Right cardiac atrium (tissue), 5 donors: ENCODE data around the gene NCOA5. TPM values are rescaled to one million over a fixed set of nuclear protein-coding genes. Genes with fewer than 3 reads are reported as not detected.
"Not testable (repeated sequence)": the region's sequence is repeated elsewhere in the genome, so short reads cannot be mapped to it uniquely, and the experiment has no call there.

Experiments used
- ATAC-seq, 2 donors: fragments of 200-7000 bp; cut with Tn5 transposase; one replicate each; pipeline versions ENCODE4 v1.8.0 to v1.9.1; 2020; ENCODE audit warnings: moderate library complexity in 2 of 2, mild to moderate bottlenecking in 1 of 2
- DNase-seq, 3 donors: peaks; one replicate each; pipeline ENCODE4 v3.0.0-alpha.2; 2020
- H3K27ac ChIP-seq: one replicate; pipeline ENCODE4 v1.5.1; 2013; ENCODE audit warnings: mild to moderate bottlenecking, low read length, control low read depth, moderate library complexity
- H3K27me3 ChIP-seq: one replicate; pipeline ENCODE4 v1.6.1; 2013; ENCODE audit not compliant: control insufficient read depth, insufficient read depth
- H3K4me1 ChIP-seq: one replicate; pipeline ENCODE4 v1.6.1; 2013; ENCODE audit warnings: low read length; ENCODE audit not compliant: control insufficient read depth, insufficient read depth
- H3K4me3 ChIP-seq: one replicate; pipeline ENCODE4 v1.5.1; 2013; ENCODE audit warnings: low read length, control low read depth
- H3K9me3 ChIP-seq: one replicate; pipeline ENCODE4 v1.6.1; 2013; ENCODE audit warnings: low read length; ENCODE audit not compliant: control insufficient read depth
- WGBS: extraction: QIAGEN DNeasy Blood & Tissue Kit; methylation state at CpG from one replicate; pipeline ENCODE4 v1.1.7; 2013; 5-methylcytosine and 5-hydroxymethylcytosine counted together
- intact Hi-C, 4 donors: fragments of 100-400 bp; cut with DNase I; formaldehyde crosslinking; loops; one replicate each; pipeline versions ENCODE4 v1.11.0 to v1.14.0; 2022 to 2023
- polyA plus RNA-seq: library from polyadenylated mRNA; stranded (reverse); fragments of 200-250 nt; gene quantifications from one replicate; pipeline ENCODE4 v1.2.3, GENCODE V29; 2013
- total RNA-seq, 4 donors: library from RNA; stranded (reverse); fragmentation: NEBNext Ultra II Directional; extraction: Animal tissue kit (Norgen Biotek cat#: 25700); gene quantifications; one replicate each; pipeline ENCODE4 v1.2.1, GENCODE V29; 2021
- donor health status: healthy with polysubstance abuse.
- donor health status: DM: no; HTN: yes; CAD: no.
- donor health status: DM: no; HTN: no; CAD: no.
- donor health status: DM: no; HTN: yes; CAD: no; lungs with severe emphysema.
- donor health status: DM: yes; HTN: yes; CAD: no.

The NCOA5 gene
- total and polyA plus RNA-seq, 5 donors, result 9.5 to 26.1 (median 20.4) TPM

DNA sequence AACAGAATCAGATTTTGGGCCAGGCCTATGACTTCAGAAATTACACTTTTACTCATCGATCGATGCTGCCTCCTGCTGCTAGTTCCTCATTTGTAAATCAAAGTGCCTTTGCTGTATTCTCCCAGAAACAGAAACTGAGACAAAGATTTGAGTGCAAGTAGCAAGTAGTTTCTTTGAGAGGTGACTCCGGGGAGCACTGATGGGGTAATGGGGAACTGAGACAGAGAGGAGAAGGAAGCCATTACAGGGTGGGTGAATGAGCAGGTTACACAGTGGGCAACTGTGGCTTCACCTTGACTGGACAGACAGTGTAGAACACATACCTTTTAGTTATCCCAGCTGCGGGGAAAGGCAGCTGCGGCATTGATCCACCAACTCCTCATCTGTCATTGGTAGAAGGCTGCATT is 18.7 kb upstream of the NCOA5 start:
- WGBS, result 68% methylated on average over 5 of the region's 5 CpGs
- no peak overlapping the region for H3K27ac ChIP-seq
- H3K27me3 ChIP-seq, result no peaks in the 10 kb centered on the region
- H3K4me3 ChIP-seq, result no peak overlapping the region
- no peaks in the 10 kb centered on the region for H3K9me3 ChIP-seq
- intact Hi-C loops, result no loop called here
- ATAC-seq (no peak), DNase-seq (no peak)
- H3K4me1 ChIP-seq, result no peaks in the 10 kb centered on the region

DNA sequence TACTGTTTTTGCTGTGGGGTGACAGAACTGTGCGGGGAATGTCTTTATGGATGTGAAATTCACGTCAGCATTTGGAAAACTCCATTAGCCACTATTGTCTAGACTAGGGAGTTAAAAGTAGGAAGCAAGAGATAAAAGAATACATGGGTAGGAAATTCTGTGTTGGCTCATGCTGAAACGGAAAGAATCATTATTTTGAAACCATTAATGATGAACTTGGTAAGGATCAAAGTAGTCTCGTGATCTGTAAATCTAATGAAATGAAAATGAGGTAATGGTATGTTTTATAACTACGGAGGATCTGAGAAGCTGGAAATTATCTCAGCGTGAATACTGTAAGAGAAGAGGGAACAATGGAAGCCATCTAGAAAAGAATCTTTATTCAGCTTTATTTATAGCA is 17.3 kb upstream of the NCOA5 start:
- intact Hi-C loops, result no loop called here
- Histone ChIP-seq H3K27ac (no peak overlapping the region), H3K27me3 (no peaks in the 10 kb centered on the region), H3K4me3 (no peak overlapping the region), H3K4me1 (no peaks in the 10 kb centered on the region), H3K9me3 (no peaks in the 10 kb centered on the region)
- 60% methylated on average over 6 of the region's 6 CpGs for WGBS
- ATAC-seq (no peak), DNase-seq (no peak)

DNA sequence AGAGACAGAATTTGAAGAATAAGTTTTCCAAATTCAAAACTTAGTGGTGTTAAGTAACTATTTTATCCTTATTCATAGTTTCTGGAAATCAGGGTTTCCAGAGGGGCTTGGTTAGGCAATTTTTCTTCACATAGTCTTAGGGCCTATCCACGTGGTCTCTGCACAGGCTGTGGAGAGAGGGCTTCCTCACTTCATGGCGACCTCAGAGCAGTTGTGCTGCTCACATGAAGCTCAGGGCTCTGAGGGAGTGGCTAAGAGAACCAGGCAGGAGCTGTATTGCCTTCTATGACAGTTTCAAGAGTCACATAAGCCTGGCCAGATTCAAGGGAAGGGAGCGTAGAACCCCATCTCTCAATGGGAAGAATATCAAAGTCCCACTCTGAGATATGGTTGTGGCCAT is 14.5 kb upstream of the NCOA5 start:
- Histone ChIP-seq H3K9me3 (no peaks in the 10 kb centered on the region), H3K27ac (no peak overlapping the region), H3K4me3 (no peak overlapping the region), H3K27me3 (no peaks in the 10 kb centered on the region), H3K4me1 (no peaks in the 10 kb centered on the region)
- no peak for DNase-seq
- WGBS, result 78% methylated on average over 3 of the region's 3 CpGs
- ATAC-seq, result no peak
- intact Hi-C loops, result no loop called here

DNA sequence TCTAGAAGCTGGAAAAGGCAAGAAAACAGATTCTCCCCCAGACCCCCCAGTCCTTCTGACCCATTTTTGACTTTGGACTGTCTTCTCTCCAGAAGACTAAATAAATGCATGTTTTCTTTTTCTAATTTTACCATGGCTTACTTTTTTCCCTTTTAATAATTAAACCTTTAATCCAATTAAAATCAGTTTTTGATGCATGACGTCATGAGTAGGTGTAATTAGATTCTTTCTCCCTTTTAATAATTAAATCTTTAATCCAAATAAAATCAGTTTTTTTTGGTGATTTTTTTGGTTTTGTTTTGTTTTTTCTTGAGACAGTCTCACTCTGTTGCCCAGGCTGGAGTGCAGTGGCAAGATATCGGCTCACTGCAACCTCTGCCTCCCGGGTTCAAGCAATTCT is 13.2 kb upstream of the NCOA5 start:
- no peak for DNase-seq
- Histone ChIP-seq H3K4me3 (no peak overlapping the region), H3K27me3 (no peaks in the 10 kb centered on the region), H3K27ac (no peak overlapping the region), H3K9me3 (no peaks in the 10 kb centered on the region), H3K4me1 (no peaks in the 10 kb centered on the region)
- no peak for ATAC-seq
- WGBS, result 87% methylated on average over 3 of the region's 3 CpGs
- intact Hi-C loops, result no loop called here

DNA sequence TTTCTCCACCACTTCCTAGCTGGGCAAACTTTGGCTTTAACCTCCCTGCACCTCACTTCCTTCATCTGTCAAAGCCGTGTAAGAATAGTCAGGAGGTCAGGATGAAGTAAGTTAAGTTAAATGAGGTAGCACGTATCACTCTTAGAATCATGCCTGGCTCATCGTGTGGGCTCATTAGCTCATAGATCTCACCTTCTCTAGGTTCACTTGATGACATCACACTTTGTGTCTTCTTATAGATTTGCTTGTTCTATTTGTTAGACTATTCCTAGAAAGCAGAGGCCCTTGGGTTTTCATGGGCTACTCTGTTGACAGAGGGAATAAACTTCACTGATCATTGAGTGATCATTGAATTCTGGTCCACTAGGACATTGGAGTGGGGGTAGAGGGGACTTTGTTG is 12.2 kb upstream of the NCOA5 start:
- no peaks in the 10 kb centered on the region for H3K27me3 ChIP-seq
- 78% methylated on average over 3 of the region's 3 CpGs for WGBS
- no peak for DNase-seq
- no peaks in the 10 kb centered on the region for H3K4me1 ChIP-seq
- no peak overlapping the region for H3K27ac ChIP-seq
- intact Hi-C loops, result no loop called here
- no peak for ATAC-seq
- no peak overlapping the region for H3K4me3 ChIP-seq
- H3K9me3 ChIP-seq, result no peaks in the 10 kb centered on the region

DNA sequence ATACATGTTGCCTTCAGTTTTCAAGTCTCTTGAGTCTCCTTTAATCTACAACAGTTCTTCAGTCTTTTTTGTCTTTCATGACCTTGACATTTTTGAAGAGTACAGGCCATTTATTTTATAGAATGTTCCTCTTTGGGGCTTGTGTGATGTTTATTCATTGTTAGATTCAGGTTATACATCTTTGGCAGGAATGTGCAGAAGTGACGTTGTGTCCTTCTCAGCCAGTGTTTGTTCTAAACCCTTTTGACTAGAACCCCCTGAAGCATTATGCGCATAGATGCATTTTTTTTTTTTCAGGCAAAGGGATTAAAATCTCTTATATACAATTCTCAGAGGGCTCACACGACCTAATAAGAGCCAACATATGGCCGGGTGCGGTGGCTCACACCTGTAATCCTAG is 11.2 kb upstream of the NCOA5 start:
- Histone ChIP-seq H3K4me1 (no peaks in the 10 kb centered on the region), H3K4me3 (no peak overlapping the region), H3K27me3 (no peaks in the 10 kb centered on the region), H3K9me3 (no peaks in the 10 kb centered on the region), H3K27ac (no peak overlapping the region)
- intact Hi-C loops, result no loop called here
- 82% methylated on average over 5 of the region's 5 CpGs for WGBS
- no peak for DNase-seq
- ATAC-seq, result no peak

DNA sequence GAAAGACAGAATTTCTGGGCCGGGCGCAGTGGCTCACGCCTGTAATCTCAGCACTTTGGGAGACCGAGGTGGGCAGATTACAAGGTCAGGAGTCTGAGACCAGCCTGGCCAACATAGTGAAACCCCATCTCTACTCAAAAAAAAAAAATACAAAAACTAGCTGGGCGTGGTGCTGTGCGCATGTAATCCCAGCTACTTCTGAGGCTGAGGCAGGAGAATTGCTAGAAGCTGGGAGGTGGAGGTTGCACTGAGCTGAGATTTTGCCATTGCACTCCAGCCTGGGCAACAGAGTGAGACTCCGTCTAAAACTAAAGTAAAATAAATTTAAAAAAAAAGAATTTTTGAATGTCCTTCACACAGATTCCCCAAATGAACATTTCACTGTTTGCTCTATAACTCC is 10.7 kb upstream of the NCOA5 start:
- H3K9me3 ChIP-seq, H3K27ac ChIP-seq, DNase-seq, H3K4me1 ChIP-seq, ATAC-seq, intact Hi-C loops, H3K27me3 ChIP-seq, H3K4me3 ChIP-seq: not testable (repeated sequence)
- WGBS, result 81% methylated on average over 7 of the region's 7 CpGs

DNA sequence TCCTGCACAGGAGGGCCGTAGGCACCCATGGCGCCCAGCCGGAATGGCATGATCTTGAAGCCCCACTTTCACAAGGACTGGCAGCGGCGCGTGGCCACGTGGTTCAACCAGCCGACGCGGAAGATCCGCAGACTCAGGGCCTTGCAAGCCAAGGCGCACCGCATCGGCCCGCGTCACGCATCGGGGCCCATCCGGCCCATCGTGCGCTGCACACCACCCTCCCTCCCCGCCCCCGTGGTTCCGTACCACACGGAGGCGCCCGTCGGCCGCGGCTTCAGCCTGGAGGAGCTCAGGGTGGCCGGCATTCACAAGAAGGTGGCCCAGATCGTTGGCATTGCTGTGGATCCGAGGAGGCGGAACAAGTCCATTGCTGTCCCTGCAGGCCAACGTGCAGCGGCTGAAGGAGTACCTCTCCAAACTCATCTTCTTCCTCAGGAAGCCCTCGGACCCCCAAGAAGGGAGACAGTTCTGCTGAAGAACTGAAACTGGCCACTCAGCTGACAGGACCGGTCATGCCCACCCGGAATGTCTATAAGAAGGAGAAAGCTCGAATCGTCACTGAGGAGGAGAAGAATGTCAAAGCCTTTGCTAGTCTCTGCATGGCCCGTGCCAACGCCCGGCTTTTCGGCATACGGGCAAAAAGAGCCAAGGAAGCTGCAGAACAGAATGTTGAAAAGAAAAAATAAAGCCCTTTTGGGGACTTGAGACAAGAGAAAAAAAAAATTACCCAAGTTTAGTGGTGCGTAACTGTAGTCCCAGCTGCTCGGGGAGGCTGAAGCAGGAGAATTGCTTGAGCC is 9.9 kb upstream of the NCOA5 start:
- H3K9me3 ChIP-seq, result no peaks in the 10 kb centered on the region
- H3K4me3 ChIP-seq, result no peak overlapping the region
- intact Hi-C loops, result no loop called here
- WGBS, result 30% methylated on average over 48 of the region's 48 CpGs
- no peaks in the 10 kb centered on the region for H3K4me1 ChIP-seq
- H3K27ac ChIP-seq, result no peak overlapping the region
- no peaks in the 10 kb centered on the region for H3K27me3 ChIP-seq
- DNase-seq (peak in 2 of 3 donors; percentile 64 to 72), ATAC-seq (peak in 1 of 2 donors; percentile 40)

DNA sequence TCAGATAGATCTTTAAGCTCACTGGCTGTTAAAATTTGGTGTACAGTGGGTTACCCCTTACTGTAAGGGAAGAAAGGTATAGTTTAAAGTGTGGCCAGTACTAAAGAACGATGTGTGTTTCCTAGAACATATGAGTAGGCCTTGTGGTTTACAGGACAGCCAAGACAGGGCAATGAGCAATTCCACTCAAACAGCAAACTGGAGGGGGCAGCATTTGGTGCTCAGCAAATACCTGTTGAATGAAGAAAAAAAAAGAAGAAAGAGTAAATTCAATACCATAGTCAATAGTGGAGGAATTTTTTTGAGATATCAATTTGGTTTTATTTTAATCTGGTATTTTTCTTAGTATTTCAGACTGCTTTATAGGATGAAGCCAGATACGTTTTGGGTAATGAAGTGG is 3.8 kb upstream of the NCOA5 start:
- DNase-seq (no peak), ATAC-seq (no peak)
- WGBS, result 65% methylated on average over 2 of the region's 2 CpGs
- H3K9me3 ChIP-seq, result no peaks in the 10 kb centered on the region
- H3K27me3 ChIP-seq, result no peaks in the 10 kb centered on the region
- peaks cover under 1% of the 10 kb centered on the region for H3K4me1 ChIP-seq
- H3K27ac ChIP-seq, result no peak overlapping the region
- intact Hi-C loops, result no loop called here
- no peak overlapping the region for H3K4me3 ChIP-seq

DNA sequence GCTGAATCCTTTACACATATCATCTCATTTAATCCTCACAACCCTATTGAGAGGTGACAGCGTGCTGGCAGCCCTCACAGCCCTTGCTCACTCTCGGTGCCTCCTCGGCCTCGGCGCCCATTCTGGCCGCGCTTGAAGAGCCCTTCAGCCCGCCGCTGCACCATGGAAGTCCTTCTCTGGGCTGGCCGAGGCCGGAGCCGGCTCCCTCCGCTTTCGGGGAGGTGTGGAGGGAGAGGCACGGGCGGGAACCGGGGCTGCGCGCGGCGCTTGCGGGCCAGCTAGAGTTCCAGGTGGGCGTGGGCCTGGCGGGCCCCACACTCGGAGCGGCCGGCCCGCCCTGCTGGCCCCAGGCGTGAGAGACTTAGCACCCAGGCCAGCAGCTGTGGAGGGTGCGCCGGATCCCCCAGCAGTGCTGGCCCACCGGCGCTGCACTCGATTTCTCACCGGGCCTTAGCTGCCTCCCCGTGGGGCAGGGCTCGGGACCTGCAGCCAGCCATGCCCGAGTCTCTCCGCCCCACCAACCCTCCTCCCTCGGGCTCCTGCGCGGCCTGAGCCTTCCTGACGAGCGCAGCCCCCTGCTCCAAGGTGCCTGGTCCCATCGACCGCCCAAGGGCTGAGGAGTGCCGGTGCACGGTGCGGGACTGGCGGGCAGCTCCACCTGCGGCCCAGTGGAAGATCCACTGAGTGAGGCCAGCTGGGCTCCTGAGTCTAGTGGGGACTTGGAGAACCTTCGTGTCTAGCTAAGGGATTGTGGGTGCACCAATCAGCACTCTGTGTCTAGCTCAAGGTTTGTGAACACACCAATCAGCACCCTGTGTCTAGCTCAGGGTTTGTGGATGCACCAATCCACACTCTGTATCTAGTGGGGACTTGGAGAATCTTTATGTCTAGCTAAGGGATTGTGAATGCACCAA is 2.1 kb upstream of the NCOA5 start:
- H3K4me1 ChIP-seq, H3K27ac ChIP-seq, H3K9me3 ChIP-seq, ATAC-seq, H3K27me3 ChIP-seq, H3K4me3 ChIP-seq, intact Hi-C loops: not testable (repeated sequence)
- 95% methylated on average over 52 of the region's 52 CpGs for WGBS
- peak in 1 of 3 donors; percentile 47 for DNase-seq

DNA sequence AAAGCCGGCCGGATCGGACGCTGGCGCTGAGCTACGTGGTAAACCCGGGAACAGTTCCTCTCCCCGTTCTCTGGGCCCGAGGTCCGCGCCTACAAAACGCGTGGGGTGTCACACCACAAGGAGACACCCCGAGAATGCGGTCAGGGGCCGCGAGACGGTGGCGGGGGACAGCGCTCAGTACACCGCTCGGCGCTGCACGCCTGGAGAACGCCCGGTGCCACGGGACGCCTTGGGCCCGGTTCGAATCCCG is 670 bp downstream of the NCOA5 start:
- Histone ChIP-seq H3K4me1 (peaks cover 8% of the 10 kb centered on the region), H3K9me3 (no peaks in the 10 kb centered on the region), H3K4me3 (peak overlapping the region; percentile 79), H3K27ac (peak overlapping the region; percentile 99), H3K27me3 (no peaks in the 10 kb centered on the region)
- intact Hi-C loops, result loop anchor here in 1 of 4 donors (10.0 kb wide), 1 partner anchor 64 kb away; the partner anchor contains the start of gene SLC12A5
- ATAC-seq, result peak; percentile 44 to 65
- DNase-seq, result no peak
- WGBS, result under 1% methylated on average over 31 of the region's 31 CpGs
